GM18502 (cell line): ENCODE measurements around the gene AXIN2.
A peak's percentile ranks its signal among the peaks of the same experiment; 100 is the strongest.

Experiments used
- ATAC-seq: cut with Tn5 transposase; IDR thresholded peaks from one replicate; pipeline ENCODE4 v1.9.1; 2021; ENCODE audit warnings: mild to moderate bottlenecking; ENCODE audit not compliant: unreplicated experiment, poor library complexity

AXIN2 gene

DNA sequence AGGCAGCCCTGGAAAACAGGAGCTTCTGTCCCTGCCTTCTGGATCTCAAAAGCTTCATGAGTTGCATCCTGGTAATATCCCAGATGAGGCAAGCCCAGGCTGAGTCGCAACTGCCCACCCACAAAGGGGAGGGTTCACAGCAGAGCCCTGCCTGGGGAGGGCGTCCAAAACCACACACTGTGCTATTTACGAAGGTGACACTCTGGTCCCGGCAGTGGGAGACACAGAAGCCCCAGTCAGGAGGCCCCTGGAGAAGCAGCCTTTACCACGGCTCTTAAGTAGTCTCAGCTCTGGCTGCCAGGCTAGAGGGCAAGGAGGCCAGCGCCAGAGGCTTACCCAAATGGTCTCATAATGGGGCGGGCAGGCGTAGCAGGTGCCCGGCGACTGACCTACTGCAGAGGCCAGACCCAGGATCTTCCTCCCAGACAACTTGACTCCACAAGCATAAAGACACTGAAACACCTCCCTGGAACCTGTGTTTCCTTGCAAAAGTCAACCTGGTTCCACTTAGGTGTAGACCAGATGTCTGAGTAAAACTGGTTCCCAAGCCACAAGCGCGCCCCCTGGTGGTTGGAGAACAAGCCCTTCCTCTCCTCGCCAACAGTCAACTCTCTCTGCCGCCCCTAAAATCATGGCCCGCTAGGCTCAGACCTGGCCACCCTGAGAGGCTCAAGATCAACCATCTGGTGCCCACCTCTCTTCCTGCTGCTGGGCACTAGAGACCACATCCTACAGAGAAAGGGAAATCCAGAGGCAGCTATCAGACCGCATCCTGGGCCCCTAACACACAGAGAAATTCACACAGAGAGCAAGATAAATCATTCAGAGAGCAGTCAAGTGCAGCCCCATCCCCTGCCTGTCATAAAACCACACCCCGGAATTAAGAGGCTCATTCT lies 5.2 kb downstream of the AXIN2 start:
- ATAC-seq: peak; percentile 52

- no peak for ATAC-seq
These were observed 6.8 kb downstream of the AXIN2 start for GRCh38 chr17:65554553-65555223.

DNA sequence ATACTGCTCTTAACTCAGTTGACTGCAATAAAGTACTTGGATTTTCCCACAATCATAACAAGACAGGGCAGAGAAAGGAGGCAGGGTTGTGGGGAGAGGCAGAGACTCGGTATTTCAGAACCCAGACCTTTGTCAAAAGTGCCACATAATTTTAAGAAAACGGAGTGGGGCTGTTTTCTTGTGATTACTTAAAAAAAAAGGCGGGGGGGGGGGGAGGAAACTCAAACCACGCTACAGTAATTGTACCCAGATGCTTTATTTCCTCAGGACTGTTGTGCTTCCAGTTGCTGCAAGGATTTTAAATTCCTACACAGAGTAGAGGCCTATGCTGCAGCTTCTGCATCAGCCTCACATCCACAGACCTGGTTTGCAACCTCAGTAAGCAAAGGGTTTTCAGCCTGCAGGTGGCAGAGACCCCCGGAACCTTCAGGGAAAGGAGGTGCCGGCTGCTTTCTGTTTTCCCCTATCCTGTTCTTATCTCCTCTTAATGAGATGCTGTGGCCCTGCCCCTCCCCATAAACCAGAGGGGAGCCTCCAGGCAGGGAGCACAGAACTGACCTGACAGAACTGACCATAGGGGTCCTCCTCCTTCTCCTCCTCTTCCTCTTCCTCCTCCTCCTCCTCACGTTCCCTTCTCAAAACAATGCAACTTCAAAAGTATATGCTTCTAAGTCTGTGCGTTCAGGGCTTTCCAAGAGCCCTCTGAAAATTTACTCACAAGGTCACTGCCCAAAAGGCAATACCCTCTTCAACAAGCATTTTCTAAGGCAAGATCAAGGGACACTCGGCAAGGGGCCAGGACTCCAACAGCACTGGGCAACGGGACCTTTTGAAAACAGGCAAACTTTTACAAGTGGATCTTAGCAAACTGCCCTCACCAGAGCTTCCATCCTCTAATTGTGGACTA lies 7.5 kb downstream of the AXIN2 start:
- no peak for ATAC-seq

DNA sequence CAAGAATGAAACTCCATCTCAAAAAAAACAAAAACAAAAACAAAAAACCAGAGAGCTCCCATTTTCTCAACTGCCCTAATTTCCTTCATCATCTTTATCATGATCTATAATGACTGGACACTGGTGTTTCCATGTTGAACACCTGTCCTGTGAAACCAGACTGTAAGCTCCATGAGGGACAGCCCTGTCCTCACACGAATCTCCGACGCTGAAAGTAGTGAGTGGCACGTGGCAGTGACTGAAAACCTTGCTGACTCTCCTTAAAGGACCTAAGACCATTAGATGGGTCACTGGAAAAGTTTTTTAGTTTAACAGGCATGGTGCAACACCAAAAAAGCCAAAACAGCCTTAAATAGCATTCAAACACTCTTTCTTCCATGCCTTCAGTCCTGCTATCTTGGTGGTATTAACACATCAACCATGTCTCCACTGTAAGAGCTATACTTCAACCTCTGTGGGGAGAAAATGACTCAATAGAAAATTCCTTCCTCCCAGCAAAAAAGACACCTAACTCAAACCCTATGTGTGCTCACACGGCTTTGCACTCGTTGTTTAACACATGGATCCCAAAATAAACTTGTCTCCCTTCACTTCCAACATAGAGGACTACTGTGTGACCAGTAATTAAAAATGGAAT lies 8.3 kb downstream of the AXIN2 start:
- ATAC-seq: no peak

DNA sequence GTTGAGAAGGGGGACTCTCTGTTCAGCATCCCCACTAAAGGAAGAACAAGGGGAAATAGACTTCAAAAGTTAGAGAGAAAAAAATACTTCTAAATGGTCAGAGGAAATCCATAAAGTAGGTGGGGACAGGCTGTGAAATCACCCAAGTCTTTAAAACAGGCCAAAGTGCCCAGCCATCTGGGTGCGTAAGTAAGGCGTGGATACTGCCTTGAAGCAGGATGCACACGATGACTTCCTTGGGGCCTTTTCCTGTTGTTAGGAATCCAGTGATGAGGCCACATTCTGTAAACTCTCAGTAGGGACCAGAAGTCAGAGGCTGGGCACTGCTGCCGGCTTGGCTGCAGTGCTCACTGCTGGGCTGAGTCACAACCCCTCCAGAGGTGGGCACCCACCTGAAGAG lies 9.2 kb downstream of the AXIN2 start:
- ATAC-seq: no peak

GRCh38 chr17:65551267-65552040 lies 10.0 kb downstream of the AXIN2 start:
- ATAC-seq: no peak

DNA sequence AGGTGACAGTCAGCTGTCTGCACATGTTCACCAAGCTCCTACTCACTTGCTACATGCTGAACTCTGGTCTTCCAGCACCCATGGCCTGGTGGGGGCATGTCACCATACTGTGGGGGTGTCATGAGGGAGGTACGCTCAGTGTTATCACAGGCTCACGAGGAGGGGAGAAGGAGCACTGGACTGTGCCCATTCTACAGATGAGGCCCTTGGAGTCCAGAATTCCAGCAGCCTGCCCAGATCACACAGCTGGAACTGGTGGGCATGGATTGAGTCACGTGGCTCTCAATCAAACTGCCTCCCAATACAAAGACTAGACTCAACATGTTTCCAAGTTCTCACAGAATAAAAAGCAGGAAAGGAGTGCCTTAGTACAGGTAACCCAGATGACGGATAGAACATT lies 10.7 kb downstream of the AXIN2 start:
- ATAC-seq: no peak

- ATAC-seq: no peak
These were observed 11.3 kb downstream of the AXIN2 start for GRCh38 chr17:65550075-65550662.

DNA sequence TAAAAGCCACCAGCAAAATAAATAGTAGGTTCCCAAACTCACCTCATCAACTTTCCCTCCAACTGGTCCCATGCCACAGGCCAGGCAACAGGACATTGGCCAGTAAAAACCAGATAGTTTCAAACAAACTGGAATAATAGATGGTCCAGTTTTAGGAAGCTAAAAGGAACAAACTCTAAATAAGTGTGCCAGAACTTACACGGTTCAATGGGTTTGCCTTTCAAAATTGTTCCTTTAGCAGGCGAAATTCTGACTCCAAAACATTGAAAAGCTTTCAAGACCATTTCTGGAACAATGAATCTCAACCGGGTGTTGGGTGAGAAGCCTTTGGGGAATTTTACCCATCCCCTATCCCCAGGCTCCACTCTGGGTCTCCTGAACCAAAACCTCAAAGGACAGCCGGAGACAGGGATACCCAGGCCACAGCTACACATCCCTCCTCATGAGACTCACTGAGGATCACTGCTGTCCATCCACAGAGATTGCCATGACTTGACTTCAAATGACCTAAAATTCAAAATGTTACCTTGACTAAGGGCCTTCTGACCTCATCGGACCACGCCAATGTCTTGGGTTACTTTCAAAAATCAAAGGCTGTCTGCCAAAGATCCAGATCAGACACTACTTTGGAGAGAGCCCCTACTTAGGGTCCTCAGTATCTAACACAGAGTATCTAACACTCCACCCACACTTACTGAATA lies 13.0 kb downstream of the AXIN2 start:
- no peak for ATAC-seq

GRCh38 chr17:65547253-65547670 lies 14.2 kb downstream of the AXIN2 start:
- no peak for ATAC-seq

DNA sequence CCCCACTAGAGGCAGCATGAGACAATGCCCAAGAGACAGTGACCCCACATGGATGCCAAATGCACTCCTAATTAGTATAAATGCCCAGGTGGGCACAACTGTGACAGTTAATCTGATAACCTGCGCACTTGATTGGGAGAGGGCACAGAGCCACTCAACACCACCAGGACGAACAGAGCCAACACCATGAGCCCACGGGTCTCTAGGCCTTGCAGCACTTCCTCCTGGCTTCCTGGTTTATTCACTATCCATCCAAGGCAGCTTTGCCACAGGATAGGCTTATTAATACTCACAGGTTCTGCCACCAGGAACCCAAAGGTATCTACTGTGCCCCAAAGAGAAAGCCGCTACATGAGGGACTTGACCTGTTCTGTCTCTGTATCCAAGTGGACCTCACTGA lies 14.9 kb downstream of the AXIN2 start:
- no peak for ATAC-seq

GRCh38 chr17:65545705-65546523 lies 15.5 kb downstream of the AXIN2 start:
- no peak for ATAC-seq

- no peak for ATAC-seq
These were observed 16.8 kb downstream of the AXIN2 start for GRCh38 chr17:65544672-65545071.

GRCh38 chr17:65542610-65543009 lies 18.8 kb downstream of the AXIN2 start:
- ATAC-seq: no peak

DNA sequence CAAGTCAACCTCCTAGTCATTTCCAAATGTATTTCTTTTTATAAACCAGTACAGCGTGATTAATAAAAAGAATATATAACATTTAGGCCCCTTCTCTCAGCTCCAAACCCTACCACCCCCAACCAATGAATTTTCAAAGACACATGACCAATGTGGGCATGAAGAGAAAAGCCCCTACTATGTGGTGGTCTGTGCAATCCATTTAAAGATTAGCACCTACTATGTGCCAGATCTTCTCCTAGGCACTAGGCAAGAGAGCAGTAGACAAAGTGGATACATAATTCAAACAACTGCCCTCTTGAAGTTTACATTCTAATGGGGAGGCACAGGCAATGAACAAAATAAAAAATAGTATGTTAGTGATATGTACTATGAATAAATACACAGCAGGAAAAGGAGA lies 19.4 kb downstream of the AXIN2 start:
- ATAC-seq: no peak

- ATAC-seq: no peak
These were observed 20.0 kb downstream of the AXIN2 start for GRCh38 chr17:65541453-65541852.

- no peak for ATAC-seq
These were observed 21.7 kb downstream of the AXIN2 start for GRCh38 chr17:65539630-65540266.
